ENCODE measurements around the gene NADSYN1.

Gene NADSYN1

DNA sequence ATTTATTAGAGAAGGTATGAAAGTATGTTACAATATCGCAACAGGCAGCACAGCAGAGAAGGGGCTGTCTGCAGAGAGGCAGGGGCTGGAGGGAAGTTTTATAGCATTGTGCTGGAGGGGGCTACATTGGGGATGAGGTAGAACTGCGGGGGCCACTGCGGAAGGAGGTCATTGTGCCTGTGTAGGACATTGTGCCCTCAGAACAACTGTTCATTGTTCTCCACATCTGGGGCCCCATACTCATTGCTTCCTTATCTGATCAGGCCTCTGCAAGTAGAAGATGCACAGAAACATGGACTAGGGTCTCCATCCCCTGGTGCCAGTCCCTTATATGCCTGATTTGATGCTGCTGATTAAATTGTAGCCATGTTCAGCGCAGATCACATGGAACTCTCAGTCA, 12.1 kb downstream of the NADSYN1 start:
- TF ChIP-seq, protein P1, sequence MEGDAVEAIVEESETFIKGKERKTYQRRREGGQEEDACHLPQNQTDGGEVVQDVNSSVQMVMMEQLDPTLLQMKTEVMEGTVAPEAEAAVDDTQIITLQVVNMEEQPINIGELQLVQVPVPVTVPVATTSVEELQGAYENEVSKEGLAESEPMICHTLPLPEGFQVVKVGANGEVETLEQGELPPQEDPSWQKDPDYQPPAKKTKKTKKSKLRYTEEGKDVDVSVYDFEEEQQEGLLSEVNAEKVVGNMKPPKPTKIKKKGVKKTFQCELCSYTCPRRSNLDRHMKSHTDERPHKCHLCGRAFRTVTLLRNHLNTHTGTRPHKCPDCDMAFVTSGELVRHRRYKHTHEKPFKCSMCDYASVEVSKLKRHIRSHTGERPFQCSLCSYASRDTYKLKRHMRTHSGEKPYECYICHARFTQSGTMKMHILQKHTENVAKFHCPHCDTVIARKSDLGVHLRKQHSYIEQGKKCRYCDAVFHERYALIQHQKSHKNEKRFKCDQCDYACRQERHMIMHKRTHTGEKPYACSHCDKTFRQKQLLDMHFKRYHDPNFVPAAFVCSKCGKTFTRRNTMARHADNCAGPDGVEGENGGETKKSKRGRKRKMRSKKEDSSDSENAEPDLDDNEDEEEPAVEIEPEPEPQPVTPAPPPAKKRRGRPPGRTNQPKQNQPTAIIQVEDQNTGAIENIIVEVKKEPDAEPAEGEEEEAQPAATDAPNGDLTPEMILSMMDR (IDR thresholded peaks at IDR 0.05; ENCODE audit: low read depth, low read length), result no peak
- H3K4me3 ChIP-seq (ENCODE audit: low read depth, low read length), result no peak overlapping the region

DNA sequence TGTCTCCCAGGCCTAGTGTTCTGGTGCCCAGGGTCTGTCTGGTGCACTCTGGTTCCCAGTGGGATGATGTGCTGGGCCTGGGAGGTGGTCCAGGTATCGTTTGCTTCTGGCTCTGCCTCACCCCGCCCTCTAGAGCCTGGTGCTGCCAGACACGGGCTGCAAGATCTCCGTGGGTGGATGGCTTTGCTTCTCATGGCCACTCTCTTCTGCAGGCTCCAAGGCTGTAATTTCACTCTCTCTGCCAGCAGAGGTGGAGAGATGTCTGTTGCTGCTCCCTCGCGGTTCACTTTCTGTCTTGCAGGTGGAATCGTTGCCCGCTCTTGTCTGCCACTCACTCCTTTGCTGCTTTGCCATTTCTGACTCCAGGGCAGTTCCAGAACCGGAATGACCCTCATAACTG, 13.4 kb downstream of the NADSYN1 start:
- H3K4me3 ChIP-seq (ENCODE audit: low read depth, low read length), result no peak overlapping the region
- TF ChIP-seq, protein P1 (IDR thresholded peaks at IDR 0.05; ENCODE audit: low read depth, low read length), result no peak

DNA sequence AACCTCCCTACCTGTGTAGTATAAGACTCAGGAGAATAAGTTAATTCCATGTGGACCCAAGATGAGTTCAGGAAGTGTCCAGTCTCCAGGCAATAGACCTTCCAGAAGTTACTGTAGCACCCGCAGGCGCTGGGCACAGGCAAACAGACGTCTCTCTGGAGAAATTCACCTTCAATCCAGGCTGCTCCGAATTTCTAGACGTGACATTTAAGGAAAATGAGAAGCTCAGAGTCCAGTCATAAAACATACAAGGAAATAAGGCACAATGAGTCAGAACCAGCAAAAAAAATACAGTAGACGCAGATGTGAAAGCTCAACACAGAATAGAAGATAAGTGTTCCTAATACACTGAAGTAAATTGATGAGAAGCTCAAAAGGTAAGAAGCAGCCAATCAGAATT, 14.2 kb downstream of the NADSYN1 start:
- H3K4me3 ChIP-seq (ENCODE audit: low read depth, low read length), result no peak overlapping the region
- TF ChIP-seq, protein P1 (IDR thresholded peaks at IDR 0.05; ENCODE audit: low read depth, low read length), result no peak

DNA sequence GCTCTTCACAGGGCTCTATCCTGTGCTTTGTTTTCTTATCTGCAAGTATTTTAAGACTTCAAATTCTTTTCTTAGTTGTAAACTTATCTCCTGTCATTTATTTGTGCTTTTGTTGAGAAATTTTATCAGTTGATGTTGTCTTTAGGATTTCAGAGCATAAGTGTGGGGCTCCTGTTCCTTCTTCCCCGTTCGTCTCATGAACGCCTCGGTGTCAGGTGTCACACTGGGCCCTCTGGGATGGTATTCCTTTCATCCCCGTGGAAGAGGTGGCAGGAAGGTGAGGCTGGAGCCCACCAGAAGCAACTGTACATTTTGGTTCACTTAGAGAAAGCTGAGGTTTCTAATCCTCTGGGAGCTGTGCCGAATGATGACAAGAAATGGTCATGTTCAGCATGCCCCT, 17.9 kb downstream of the NADSYN1 start:
- TF ChIP-seq, protein P1 (IDR thresholded peaks at IDR 0.05; ENCODE audit: low read depth, low read length), result no peak
- H3K4me3 ChIP-seq (ENCODE audit: low read depth, low read length), result no peak overlapping the region

DNA sequence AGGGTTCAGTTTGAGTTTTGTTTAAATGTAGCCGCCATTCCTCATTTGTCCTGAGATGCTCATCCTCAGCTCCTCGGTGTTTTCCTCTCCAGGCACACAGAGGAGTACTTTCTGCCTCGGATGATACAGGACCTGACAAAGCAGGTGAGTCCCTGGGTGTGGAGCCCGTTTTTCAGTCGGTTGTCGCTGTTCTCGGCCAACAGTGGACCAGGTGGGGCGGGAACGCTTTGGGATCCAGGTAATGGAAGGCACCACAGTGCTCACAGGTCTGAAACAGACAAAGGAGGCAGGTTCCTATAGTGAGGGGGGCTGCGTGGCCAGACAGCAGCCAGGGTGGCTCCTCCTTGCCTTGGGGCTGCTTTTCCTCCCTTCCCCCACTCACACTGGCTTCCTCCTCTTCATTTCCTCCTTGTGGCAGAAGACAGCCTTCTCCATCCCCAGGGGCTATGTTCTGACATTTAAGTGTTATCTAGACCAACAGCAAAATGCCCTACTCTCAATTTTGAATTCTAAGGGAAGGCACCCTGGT, 19.4 kb downstream of the NADSYN1 start:
- H3K4me3 ChIP-seq (ENCODE audit: low read depth, low read length), result no peak overlapping the region
- TF ChIP-seq, protein P1 (IDR thresholded peaks at IDR 0.05; ENCODE audit: low read depth, low read length), result no peak

DNA sequence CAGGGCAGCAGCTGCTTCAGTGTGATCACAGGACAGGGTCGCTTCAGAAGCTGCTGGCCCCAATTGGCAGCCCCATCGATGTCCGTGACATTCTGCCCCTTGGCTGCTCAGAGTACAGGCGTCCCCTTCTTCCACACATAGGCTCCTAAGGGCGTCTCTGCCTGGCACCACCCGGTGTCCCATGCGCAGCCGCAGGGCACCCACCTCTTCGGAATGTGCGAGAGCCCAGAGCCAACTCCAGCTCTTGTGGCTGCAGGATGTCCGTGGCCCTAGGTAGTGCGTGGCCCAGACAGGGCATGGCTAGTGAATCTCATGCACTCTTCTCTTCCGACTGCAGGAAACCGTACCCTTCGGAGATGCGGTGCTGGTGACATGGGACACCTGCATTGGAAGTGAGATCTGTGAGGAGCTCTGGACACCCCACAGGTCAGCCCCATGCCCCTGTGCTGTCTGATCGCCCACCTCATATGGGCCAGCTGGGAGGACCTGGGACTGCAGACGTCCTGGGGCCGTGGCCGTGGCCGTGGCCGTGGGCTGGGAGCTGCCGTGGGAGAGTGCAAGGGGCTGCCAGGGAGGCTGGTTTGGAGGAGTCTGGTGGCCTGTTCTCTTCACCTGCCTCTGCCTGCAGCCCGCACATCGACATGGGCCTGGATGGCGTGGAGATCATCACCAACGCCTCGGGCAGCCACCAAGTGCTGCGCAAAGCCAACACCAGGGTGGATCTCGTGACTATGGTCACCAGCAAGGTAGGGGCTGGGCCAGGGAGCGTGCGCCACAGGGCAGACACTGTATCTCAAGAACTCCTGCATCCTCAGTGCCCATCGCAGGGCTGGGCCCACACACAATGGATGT, 20.2 kb downstream of the NADSYN1 start:
- no peak overlapping the region for H3K4me3 ChIP-seq (ENCODE audit: low read depth, low read length)
- TF ChIP-seq, protein P1 (IDR thresholded peaks at IDR 0.05; ENCODE audit: low read depth, low read length), result no peak

DNA sequence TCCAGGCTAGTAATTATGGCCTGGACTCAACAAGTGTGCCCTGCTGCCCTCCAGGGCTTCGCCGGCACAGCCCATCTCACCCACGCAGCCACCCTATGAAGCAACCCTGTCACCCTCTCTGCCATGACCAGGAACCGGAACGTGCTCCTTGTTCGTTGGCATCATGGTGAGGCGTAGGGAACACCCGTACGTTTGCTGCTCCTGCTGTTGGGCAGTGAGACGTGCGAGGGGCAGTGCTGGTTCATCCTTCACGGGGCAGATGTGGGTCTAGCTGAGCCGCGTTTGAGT, 20.7 kb downstream of the NADSYN1 start:
- H3K4me3 ChIP-seq (ENCODE audit: low read depth, low read length), result no peak overlapping the region
- TF ChIP-seq, protein P1 (IDR thresholded peaks at IDR 0.05; ENCODE audit: low read depth, low read length), result no peak

All from WI38 (cell line).